Muscle layer of colon (tissue), 2 donors: Measurements from ENCODE around the gene DISP3.

Experiments
- H3K27ac ChIP-seq: one replicate; pipeline ENCODE4 v1.7.0; 2013; ENCODE audit warnings: low read depth, mild to moderate bottlenecking, low read length, moderate library complexity
- H3K27me3 ChIP-seq, 2 donors: one replicate each; pipeline ENCODE4 v1.7.0; 2013; ENCODE audit warnings: low read length in 2 of 2, mild to moderate bottlenecking in 2 of 2; ENCODE audit not compliant: insufficient read depth in 2 of 2, control insufficient read depth in 1 of 2
- H3K36me3 ChIP-seq: one replicate; pipeline ENCODE4 v1.7.0; 2013; ENCODE audit warnings: mild to moderate bottlenecking, low read length; ENCODE audit not compliant: insufficient read depth
- H3K4me1 ChIP-seq: one replicate; pipeline ENCODE4 v1.7.0; 2013; ENCODE audit warnings: mild to moderate bottlenecking, low read length; ENCODE audit not compliant: insufficient read depth
- H3K4me3 ChIP-seq, 2 donors: one replicate each; pipeline ENCODE4 v1.7.0; 2013; ENCODE audit warnings: low read length in 2 of 2, low read depth in 1 of 2, mild to moderate bottlenecking in 1 of 2, moderate library complexity in 1 of 2
- H3K9ac ChIP-seq: one replicate; pipeline ENCODE4 v1.7.0; 2013; ENCODE audit warnings: low read length
- H3K9me3 ChIP-seq: one replicate; pipeline ENCODE4 v1.7.0; 2013; ENCODE audit warnings: mild to moderate bottlenecking, low read length
- donor health status: abdominal sarcoma.
- donor health status: Adenocarcinoma of cecum.

The DISP3 gene

DNA sequence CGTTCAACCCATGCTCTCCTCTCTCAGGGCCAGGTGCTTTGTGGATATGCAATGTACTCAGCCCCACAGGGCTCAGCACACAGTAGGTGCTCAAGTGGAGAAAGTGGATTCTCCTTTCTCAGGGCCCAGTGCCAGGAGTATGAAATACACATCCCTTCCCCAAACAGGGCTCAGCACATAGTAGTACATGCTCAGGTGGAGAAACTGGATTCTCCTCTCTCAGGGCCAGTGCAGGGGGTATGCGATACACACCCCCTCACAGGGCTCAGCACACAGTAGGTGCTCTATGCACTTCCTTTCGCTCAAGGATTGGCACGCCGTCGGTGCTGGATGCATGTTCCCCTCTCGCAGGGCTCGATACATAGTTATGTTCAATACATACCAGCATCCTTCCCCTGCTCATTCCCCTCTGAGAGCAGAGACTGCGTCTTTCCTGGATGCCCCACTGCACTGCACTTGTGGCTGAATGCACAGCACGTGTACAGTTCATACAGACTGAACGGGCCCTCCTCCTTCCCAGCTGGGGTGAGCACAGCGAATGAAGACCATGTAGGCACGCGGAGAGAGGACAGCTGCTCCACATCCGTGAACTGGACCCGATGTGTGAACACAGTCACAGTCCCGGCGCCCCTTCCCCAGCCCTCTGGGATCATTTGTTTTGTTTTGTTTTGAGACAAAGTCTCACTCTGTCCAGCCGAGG is 16.6 kb upstream of the DISP3 start:
- no peak overlapping the region for H3K4me3 ChIP-seq
- no peak overlapping the region for H3K27ac ChIP-seq
- H3K9ac ChIP-seq = no peak overlapping the region
- H3K36me3 ChIP-seq = no peaks in the 10 kb centered on the region
- H3K27me3 ChIP-seq = peaks cover 0 to 20% of the 10 kb centered on the region in 2 donors
- H3K4me1 ChIP-seq = no peaks in the 10 kb centered on the region
- H3K9me3 ChIP-seq = no peaks in the 10 kb centered on the region

DNA sequence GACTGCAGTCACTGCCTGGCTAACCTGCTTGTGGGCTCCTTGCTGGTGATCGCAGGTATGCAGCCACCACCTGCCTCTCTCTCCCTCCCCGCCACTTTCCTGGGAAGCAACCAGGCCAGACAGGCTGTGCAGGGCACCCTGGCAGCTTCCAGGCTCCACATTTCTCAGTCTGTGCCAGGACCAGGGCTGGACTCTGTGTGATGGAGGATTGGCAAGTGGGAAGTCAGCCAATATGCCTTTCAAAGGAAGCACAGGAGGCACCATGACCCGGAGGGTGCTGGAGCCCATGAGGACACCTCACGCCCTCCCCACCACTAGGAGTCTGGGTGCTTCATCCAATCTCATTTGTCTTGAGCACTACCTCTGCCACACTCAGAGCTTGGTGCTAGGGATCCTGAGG is 15.8 kb upstream of the DISP3 start:
- H3K27me3 ChIP-seq = peaks cover 0 to 20% of the 10 kb centered on the region in 2 donors
- no peak overlapping the region for H3K4me3 ChIP-seq

DNA sequence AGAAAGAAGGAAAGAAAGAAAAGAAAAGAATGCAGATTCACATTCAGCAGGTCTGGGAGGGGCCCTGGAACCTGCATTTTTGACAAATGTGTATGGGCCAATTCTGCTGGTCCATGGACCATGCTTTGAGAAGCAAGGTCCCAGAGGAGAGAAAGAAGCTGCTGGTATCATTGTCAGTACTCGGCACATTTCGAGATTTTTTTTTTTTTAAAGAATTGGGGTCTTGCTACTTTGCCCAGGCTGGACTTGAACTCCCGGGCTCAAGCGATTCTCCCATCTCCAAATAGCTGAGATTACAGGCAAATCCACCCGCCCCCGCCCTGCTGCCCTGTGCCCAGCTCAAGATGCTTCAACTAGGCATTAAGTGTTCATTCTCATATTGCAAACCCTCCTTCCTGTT is 13.6 kb upstream of the DISP3 start:
- Histone ChIP-seq H3K36me3 (no peaks in the 10 kb centered on the region), H3K27ac (no peak overlapping the region), H3K27me3 (peaks cover 0 to 16% of the 10 kb centered on the region in 2 donors), H3K4me3 (no peak overlapping the region), H3K9ac (no peak overlapping the region), H3K9me3 (no peaks in the 10 kb centered on the region), H3K4me1 (no peaks in the 10 kb centered on the region)

More for the DNA sequence above, 15.8 kb upstream of the DISP3 start:
- no peaks in the 10 kb centered on the region for H3K36me3 ChIP-seq
- no peaks in the 10 kb centered on the region for H3K9me3 ChIP-seq
- H3K4me1 ChIP-seq = no peaks in the 10 kb centered on the region
- no peak overlapping the region for H3K27ac ChIP-seq
- no peak overlapping the region for H3K9ac ChIP-seq

DNA sequence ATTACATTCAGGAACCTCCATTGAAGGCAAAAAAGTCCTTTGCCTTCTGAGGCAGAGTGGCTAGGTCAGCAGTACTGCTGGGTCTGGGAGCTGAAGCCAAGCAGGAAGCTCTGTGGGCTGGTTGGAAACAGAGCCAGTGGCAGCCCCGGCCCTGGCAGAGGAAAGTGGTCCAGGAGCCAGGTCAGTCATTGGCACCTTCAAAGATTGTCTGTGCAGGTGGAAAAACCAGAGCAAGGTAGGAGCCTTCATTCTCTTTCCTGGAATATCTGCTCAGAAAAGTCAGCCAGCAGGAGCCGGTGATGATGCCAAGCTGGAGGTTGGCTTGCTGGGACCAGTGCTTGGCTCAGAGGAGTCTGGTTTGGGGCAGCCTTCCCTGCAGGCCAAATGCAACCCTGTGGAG is 12.5 kb upstream of the DISP3 start:
- H3K9ac ChIP-seq = no peak overlapping the region
- H3K4me1 ChIP-seq = no peaks in the 10 kb centered on the region
- no peaks in the 10 kb centered on the region for H3K36me3 ChIP-seq
- H3K4me3 ChIP-seq = no peak overlapping the region
- H3K27ac ChIP-seq = no peak overlapping the region
- peaks cover 0 to 16% of the 10 kb centered on the region in 2 donors for H3K27me3 ChIP-seq
- H3K9me3 ChIP-seq = no peaks in the 10 kb centered on the region

DNA sequence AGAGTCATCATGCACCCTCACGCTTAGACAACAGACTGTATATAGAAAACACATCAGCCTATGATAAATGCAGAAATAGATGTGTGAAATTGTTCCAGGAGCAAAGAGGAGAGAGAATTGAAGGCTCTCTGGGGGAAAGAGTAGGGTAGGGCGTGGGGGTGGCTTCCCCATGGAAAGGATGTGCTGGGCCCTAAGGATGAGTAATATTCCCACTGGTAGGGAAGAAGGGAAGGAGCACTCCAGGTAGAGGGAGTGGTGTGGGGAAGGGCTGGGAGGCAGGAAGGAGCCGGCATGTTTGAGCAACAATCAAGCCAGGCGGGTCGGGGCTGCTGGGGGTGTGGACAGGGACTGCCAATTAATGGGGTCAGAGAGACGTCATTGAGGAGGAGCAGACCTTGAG is 10.1 kb upstream of the DISP3 start:
- no peaks in the 10 kb centered on the region for H3K9me3 ChIP-seq
- H3K27ac ChIP-seq = no peak overlapping the region
- H3K4me3 ChIP-seq = no peak overlapping the region
- H3K4me1 ChIP-seq = no peaks in the 10 kb centered on the region
- H3K9ac ChIP-seq = no peak overlapping the region
- peaks cover 0 to 8% of the 10 kb centered on the region in 2 donors for H3K27me3 ChIP-seq
- no peaks in the 10 kb centered on the region for H3K36me3 ChIP-seq

DNA sequence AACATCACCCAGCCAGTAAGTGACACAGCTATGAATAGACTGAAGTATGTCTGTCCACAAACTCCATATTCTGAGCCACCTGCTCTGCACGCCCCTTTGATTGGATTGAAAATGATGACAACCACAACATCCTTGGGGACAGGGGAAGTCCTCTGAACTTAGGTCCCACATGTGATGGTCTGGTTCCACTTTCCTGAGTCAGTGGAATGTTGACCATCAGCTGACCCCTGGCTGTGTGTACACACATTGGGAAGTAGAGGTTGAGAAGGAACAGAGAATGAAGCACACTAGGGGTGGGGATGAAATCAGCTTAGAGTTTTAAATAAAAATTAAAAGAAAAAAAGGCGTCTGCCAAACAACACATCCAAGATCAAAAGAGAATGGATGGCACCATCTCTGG is 8.0 kb upstream of the DISP3 start:
- H3K27me3 ChIP-seq = peaks cover 0 to 13% of the 10 kb centered on the region in 2 donors
- H3K9ac ChIP-seq = no peak overlapping the region
- H3K27ac ChIP-seq = no peak overlapping the region
- no peaks in the 10 kb centered on the region for H3K9me3 ChIP-seq
- H3K4me3 ChIP-seq = no peak overlapping the region
- H3K36me3 ChIP-seq = no peaks in the 10 kb centered on the region
- H3K4me1 ChIP-seq = no peaks in the 10 kb centered on the region

DNA sequence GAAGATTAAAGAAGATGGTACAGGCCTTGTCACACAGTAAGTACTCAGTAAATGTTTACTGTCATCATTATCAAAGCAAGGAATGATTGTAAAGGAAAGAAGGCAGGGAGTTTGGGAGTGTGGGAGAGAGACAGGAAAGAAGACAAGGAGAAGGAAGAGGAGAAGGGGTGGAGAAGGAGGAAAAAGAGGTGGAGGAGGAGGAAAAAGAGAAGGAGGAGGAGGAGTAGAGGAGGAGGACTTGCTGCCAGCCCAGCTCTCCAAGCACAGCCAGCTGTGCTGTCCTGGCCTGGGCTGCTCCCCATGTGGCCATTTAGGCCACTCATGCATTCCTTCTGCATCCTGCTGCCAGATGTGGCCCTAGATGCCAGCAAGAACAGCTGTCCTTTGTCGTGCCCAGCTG is 7.5 kb upstream of the DISP3 start:
- Histone ChIP-seq H3K27ac (no peak overlapping the region), H3K4me3 (no peak overlapping the region), H3K4me1 (no peaks in the 10 kb centered on the region), H3K9ac (no peak overlapping the region), H3K27me3 (peaks cover 0 to 17% of the 10 kb centered on the region in 2 donors), H3K9me3 (no peaks in the 10 kb centered on the region), H3K36me3 (no peaks in the 10 kb centered on the region)

DNA sequence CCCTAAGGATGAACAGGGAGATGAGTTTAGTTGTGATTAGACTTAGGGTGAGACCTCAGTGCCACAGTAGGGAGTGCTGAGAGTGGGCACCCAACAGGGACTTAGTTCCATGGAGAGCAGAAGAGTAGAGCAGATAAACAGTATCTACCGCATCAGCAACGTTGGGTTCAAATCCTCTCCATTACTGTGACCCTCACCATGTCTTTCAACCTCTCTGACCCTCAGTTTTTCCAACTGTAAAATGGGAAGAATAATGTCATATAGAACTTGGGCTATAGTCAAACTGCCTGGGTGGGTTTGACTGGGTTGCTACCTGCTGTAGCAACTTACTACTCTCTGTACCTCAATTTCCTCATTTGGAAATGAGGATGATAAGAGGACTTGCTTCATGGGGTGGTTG is 6.7 kb upstream of the DISP3 start:
- Histone ChIP-seq H3K9ac (no peak overlapping the region), H3K4me1 (no peaks in the 10 kb centered on the region), H3K36me3 (no peaks in the 10 kb centered on the region), H3K4me3 (no peak overlapping the region), H3K9me3 (no peaks in the 10 kb centered on the region), H3K27me3 (peaks cover under 1 to 24% of the 10 kb centered on the region in 2 donors), H3K27ac (no peak overlapping the region)

DNA sequence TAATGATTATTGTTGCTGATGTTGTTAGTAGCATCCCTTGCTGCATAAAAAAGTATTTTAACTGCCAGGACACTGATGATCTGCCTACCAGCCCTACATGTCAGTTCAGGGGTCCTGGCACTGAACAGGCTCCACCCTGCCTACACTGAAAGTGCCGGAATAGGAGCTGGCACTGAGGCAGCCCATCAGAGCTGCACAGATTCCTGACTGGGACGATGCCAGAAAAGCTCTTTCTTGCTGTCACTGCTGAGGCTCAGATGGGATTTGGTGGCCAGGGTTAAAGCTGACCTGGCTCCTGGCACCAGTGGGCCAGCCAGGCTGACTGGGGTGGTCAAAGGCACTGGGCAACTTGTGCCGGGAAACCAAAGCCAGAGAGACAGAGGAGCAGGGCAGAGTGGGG is 6.2 kb upstream of the DISP3 start:
- no peaks in the 10 kb centered on the region for H3K4me1 ChIP-seq
- no peak overlapping the region for H3K4me3 ChIP-seq
- H3K27me3 ChIP-seq = peaks cover 5 to 27% of the 10 kb centered on the region in 2 donors
- no peaks in the 10 kb centered on the region for H3K9me3 ChIP-seq
- no peak overlapping the region for H3K27ac ChIP-seq
- no peaks in the 10 kb centered on the region for H3K36me3 ChIP-seq
- H3K9ac ChIP-seq = no peak overlapping the region

DNA sequence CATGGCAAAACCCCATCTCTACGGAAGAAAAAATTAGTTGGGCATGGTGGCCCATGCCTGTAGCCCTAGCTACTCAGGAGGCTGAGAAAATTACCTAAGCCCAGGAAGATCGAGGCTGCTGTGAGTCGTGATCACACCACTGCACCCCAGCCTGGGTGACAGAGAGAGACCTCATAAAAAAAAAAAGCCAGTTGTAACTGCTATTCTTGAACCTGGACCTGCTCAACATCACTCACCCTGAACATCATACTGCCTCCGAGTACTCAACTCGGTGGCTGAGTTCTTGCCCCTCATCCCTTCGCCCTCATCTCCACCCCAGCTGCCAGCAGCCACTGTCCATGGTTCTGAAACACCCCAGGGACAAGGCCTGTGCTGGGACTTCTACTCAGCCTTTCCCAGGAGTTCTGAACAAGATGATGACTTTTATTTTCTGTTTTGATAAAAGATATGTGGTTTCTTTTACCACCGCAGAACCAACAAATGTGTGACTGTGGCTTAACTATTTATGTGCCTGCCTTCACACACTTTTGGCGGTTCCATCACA is 5.4 kb upstream of the DISP3 start:
- no peaks in the 10 kb centered on the region for H3K36me3 ChIP-seq
- H3K27me3 ChIP-seq = peaks cover 11 to 35% of the 10 kb centered on the region in 2 donors
- H3K9me3 ChIP-seq = no peaks in the 10 kb centered on the region
- no peak overlapping the region for H3K9ac ChIP-seq
- no peak overlapping the region for H3K27ac ChIP-seq
- no peaks in the 10 kb centered on the region for H3K4me1 ChIP-seq
- no peak overlapping the region for H3K4me3 ChIP-seq

DNA sequence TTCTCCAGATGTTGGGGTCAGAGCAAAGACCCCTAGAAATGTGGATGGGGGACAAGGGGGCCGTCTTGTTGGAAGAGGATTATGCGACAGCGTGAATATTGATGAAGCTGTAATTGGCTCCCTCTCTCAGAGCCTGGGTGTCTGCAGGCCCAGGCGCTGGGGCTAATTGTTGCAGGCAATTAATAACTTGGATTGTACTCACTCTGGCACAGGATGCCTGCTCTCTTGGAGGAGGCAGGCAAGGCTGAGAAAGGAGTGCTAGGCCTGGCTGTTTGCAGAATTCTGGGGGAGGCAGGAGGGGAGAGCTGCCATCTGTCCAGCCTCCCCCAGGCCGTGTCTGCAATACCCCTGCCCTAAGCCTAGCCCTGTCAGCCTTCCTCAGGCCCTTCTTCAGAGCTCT is 4.1 kb upstream of the DISP3 start:
- no peaks in the 10 kb centered on the region for H3K4me1 ChIP-seq

DNA sequence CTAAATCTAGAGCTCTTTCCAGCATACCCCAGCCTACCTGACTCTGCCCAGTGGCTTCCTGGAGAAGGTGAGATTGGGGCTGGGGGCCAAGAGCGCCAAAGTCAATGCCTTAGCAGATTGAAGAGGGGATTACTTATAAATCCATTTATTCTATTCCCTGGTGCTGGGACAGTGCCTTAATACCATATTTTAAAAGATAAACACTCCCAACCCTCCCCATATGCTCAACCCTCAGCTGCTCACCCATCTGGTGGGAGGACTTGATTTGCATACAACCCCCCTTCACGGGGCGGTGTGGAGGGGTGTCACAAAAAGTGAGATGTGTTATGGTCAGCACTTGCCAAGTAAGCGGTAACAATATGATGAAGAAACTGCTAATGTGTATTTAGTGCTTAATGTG is 3.2 kb upstream of the DISP3 start:
- Histone ChIP-seq H3K4me3 (no peak overlapping the region), H3K9me3 (no peaks in the 10 kb centered on the region), H3K36me3 (no peaks in the 10 kb centered on the region), H3K27ac (no peak overlapping the region), H3K4me1 (no peaks in the 10 kb centered on the region), H3K27me3 (peaks cover 17 to 49% of the 10 kb centered on the region in 2 donors), H3K9ac (no peak overlapping the region)

More for the DNA sequence above, 4.1 kb upstream of the DISP3 start:
- H3K9ac ChIP-seq = no peak overlapping the region
- H3K4me3 ChIP-seq = no peak overlapping the region
- no peaks in the 10 kb centered on the region for H3K36me3 ChIP-seq
- H3K27me3 ChIP-seq = peaks cover 11 to 40% of the 10 kb centered on the region in 2 donors
- H3K9me3 ChIP-seq = no peaks in the 10 kb centered on the region
- H3K27ac ChIP-seq = no peak overlapping the region
